ENCODE measurements around the gene MYBBP1A.

DNA sequence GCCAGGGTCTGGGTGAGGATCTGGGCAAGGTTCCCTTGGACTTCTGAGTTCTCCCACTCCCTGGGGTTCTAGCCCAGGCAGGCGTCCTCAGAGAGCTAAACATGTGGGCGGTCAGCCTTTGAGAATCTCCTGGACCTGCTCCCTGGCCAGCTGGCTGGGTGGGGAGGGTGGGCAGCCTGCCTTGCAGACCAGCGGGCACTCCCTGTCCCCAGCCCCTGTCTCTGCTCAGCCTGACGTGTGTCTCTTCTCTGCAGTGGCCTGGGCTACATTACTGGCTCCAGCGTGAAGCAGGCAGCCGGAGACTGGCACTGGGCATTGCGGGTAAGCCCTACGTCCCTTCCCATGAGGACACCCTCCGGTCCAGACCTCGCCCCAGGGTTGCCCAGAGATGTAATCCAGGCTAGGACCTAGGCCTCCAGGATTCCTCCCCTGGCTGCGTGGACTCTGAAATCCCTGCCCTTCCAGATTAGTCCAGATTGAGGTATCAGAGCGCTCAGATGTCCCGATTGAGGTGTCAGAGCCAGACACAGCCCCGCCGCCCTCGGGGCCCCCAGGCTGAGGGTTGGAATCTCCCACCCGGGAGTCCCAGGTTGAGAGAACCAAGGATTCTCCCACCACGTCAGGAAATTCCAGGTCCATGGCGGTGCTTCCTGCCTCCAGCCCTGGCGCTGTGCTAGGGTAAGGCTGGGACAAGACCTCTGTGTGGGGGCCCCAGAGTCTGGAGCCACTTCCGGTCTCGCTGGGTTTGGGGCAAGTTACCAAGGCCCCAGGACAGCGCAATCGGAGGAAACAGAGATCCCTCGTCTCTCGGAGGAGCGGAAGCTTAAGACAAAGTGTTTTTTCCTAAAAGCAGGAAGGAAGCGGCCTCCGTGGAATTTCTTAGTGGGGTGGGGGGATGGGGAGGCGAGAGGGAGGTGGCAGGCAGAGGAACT, 24.1 kb downstream of the MYBBP1A start:
- TF ChIP-seq, protein P1, sequence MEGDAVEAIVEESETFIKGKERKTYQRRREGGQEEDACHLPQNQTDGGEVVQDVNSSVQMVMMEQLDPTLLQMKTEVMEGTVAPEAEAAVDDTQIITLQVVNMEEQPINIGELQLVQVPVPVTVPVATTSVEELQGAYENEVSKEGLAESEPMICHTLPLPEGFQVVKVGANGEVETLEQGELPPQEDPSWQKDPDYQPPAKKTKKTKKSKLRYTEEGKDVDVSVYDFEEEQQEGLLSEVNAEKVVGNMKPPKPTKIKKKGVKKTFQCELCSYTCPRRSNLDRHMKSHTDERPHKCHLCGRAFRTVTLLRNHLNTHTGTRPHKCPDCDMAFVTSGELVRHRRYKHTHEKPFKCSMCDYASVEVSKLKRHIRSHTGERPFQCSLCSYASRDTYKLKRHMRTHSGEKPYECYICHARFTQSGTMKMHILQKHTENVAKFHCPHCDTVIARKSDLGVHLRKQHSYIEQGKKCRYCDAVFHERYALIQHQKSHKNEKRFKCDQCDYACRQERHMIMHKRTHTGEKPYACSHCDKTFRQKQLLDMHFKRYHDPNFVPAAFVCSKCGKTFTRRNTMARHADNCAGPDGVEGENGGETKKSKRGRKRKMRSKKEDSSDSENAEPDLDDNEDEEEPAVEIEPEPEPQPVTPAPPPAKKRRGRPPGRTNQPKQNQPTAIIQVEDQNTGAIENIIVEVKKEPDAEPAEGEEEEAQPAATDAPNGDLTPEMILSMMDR (IDR thresholded peaks at IDR 0.05), result no peak
- TF ChIP-seq, protein P2, sequence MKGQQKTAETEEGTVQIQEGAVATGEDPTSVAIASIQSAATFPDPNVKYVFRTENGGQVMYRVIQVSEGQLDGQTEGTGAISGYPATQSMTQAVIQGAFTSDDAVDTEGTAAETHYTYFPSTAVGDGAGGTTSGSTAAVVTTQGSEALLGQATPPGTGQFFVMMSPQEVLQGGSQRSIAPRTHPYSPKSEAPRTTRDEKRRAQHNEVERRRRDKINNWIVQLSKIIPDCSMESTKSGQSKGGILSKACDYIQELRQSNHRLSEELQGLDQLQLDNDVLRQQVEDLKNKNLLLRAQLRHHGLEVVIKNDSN (CRISPR knock-in tag; IDR thresholded peaks at IDR 0.05), result no peak
- TF ChIP-seq ZNF138 (CRISPR knock-in tag; conservative IDR thresholded peaks at IDR 0.05) (no peak), ZNF423 (CRISPR knock-in tag; IDR thresholded peaks at IDR 0.05) (no peak)
- TF ChIP-seq, protein P3, sequence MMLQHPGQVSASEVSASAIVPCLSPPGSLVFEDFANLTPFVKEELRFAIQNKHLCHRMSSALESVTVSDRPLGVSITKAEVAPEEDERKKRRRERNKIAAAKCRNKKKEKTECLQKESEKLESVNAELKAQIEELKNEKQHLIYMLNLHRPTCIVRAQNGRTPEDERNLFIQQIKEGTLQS (CRISPR knock-in tag; conservative IDR thresholded peaks at IDR 0.05), result no peak
